GM12873 (cell line): Measurements from ENCODE around the gene PRR11.

Source experiments
- TF ChIP-seq, protein P1 (sequence below): IDR thresholded peaks from 2 replicates; pipeline ENCODE4 v1.5.1; 2012; ENCODE audit warnings: low read depth, mild to moderate bottlenecking, moderate library complexity, low read length, control low read depth; ENCODE audit not compliant: insufficient read depth; ENCODE audit errors: missing control alignments

Gene PRR11

DNA sequence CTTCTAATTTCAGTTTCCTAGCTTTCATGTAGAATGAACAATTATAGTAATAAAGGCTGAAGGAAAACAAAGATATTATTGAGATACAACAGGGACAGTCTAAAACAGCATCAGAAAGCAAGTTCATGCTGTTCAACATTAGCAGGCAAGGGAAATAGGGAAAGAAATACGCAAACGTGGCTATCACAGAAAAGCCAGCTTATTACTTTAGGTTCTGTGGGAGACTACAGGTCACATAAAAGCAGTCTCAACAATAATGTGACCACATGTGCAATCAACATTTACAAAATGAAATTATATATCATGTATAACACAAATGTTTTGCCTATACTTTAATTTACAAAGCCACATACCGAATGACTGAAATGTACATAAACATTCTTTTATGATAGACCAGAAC is 44.0 kb upstream of the PRR11 start:
- TF ChIP-seq, protein P1, sequence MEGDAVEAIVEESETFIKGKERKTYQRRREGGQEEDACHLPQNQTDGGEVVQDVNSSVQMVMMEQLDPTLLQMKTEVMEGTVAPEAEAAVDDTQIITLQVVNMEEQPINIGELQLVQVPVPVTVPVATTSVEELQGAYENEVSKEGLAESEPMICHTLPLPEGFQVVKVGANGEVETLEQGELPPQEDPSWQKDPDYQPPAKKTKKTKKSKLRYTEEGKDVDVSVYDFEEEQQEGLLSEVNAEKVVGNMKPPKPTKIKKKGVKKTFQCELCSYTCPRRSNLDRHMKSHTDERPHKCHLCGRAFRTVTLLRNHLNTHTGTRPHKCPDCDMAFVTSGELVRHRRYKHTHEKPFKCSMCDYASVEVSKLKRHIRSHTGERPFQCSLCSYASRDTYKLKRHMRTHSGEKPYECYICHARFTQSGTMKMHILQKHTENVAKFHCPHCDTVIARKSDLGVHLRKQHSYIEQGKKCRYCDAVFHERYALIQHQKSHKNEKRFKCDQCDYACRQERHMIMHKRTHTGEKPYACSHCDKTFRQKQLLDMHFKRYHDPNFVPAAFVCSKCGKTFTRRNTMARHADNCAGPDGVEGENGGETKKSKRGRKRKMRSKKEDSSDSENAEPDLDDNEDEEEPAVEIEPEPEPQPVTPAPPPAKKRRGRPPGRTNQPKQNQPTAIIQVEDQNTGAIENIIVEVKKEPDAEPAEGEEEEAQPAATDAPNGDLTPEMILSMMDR: no peak

DNA sequence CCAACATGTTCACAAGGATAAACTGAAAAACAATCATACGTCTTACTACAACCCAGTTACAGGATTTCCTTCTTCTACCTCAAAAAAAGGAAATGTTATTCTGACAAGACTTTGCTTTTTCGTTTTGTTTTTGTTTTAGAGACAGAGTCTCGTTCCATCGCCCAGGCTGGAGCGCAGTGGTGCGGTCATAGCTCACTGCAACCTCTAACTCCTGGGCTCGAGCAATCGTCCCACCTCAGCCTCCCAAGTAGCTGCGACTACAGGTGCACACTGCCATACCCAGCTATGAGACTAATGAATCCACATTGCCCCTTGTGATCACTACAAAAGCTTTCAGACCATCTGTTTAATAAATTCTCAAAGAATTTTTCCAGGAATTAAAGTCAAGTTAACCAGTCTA is 40.1 kb upstream of the PRR11 start:
- TF ChIP-seq, protein P1: no peak

DNA sequence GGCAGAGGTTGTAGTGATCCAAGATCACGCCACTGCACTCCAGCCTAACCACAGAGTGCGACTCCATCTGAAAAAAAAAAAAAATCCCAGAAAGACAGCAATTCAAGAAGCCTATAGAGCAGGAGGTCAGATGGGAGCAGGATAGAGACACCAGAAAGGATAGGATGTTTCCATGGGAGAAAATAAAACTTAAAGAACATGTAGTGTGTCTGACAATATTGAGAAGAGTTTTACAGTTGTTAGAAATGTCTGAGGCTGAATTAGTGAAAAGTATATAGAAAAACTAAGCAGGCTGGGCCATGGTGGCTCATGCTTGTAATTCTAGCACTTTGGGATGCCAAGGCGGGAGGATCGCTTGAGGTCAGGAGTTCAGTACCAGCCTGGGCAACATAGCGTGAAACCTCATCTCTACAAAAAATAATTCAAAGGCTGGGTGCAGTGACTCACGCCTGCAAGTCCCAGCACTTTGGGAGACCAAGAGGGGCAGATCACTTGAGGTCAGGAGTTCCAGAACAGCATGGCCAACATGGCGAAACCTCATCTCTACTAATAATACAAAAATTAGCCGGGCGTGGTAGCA is 33.6 kb upstream of the PRR11 start:
- TF ChIP-seq, protein P1: no peak

DNA sequence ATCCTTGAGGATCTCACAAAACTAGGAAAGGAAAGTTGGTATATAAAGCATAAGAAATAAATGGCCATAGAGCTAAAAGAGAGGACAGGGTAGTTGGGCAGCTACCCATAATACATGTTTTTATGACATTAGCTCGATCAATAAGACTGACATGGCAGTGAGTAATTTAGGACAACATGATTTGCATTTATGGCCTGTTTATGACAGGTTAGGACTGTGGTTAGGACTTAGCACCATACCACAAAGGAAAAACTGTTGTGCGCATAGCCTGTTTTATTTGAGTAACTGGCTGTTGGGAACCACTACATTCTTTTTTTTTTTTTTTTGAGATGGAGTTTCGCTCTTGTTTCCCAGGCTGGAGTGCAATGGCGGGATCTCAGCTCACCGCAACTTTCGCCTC is 30.9 kb upstream of the PRR11 start:
- TF ChIP-seq, protein P1: no peak

DNA sequence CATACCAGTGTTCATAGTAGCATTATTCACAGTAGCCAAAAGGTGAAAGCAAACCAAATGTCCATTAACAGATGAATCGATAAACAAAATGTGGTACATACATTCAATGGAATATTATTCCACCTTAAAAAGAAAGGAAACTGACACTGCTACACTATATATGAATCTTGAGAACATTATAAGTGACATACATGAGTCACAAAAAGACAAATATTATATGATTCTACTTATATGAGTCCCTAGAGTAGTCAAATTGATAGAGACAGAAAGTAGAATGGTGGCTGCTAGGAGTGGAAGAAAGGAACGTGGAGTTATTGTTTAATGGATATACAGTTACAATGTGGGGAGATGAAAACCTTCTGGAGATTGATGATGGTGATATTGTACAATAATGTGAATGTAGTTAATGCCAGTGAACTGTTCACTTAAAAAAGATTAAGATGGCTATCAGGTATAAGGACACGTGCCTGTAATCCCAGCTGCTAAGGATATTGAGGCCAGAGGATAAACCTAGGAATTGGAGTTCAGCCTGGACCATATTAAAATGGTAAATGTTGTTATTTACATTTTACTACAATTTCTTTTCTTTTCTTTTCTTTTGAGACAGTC is 28.6 kb upstream of the PRR11 start:
- TF ChIP-seq, protein P1: no peak

DNA sequence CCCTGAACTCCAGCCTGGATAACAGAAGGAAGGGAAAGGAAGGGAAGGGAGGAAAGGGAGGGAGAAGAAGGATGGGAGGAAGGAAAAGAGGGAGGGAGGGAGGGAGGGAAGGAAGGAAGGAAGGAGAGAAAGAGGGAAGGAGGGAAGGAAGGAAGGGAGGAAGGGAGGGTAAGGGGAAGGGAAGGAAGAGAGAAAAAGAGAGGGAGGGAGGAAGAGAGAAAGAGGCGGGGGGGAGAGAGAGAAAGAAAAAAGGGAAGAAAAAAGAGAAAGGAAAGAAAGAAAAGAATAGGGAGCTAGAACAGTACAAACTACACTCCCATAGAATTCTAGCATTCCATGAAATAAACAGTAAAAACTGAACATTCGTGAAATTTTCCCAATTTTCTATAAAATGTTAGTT is 25.7 kb upstream of the PRR11 start:
- TF ChIP-seq, protein P1: no peak

DNA sequence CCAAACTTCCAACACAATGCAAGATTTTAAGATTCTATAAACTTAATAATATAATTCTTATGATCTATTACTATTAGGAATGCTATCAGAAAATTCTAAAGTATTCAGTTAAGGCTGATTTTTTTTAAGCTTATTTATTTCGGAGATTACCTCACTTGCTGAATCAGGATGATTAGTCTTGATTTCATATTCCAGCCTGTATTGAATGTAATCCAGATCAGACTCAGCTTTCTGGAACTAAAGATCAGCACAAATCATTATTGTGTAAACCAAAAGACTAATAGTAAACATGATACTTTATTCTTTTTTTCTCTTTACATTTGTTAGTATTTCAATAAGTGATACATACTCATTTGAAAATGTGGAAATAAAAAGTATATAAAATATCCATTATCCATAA is 24.4 kb upstream of the PRR11 start:
- TF ChIP-seq, protein P1: no peak
